SU-DHL-6 (cell line): ENCODE data around the gene DEPDC5.

Source experiments
- CTCF ChIP-seq: fragments of 200-600 bp; sonication (generic); IDR thresholded peaks from one replicate; pipeline ENCODE4 v1.5.1; 2017; ENCODE audit warnings: antibody characterized with exemption, mild to moderate bottlenecking, low read length, moderate library complexity; ENCODE audit not compliant: insufficient read depth, poor library complexity, severe bottlenecking
- EZH2phosphoT487 ChIP-seq: fragments of 200-600 bp; sonication (generic), shearing (Covaris generic); conservative IDR thresholded peaks from 2 replicates; pipeline ENCODE4 v1.6.1; 2018; ENCODE audit warnings: mild to moderate bottlenecking, antibody characterized with exemption, low read length, moderate library complexity, mixed read lengths

GRCh38 chr22:31870890-31871289 is 117.1 kb downstream of the DEPDC5 start:
- TF ChIP-seq CTCF (no peak), EZH2phosphoT487 (no peak)
